ENCODE data around the gene CHKB.
"Not testable (repeated sequence)": the region's sequence is repeated elsewhere in the genome, so short reads cannot be mapped to it uniquely, and the experiment has no call there.

The CHKB gene

DNA sequence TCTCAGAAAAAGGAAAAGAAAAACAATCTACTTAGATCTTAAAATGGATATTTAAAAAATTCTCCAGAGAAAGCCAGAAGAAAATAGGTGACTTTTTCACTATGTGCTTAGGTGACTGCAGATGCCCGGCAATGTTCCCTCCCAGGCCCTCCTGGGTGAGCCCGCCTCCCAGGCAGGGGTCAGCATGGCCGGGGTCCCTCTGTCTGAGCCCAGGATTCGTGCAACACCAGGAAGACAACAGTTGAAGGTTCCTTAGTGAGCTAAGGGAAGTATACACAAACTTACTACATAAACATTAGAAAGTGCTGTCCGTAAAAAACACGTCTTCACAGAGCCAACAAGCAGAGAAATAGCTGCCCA, 29.5 kb upstream of the CHKB start:
- DNase-seq (ENCODE audit: low spot score): no peak

DNA sequence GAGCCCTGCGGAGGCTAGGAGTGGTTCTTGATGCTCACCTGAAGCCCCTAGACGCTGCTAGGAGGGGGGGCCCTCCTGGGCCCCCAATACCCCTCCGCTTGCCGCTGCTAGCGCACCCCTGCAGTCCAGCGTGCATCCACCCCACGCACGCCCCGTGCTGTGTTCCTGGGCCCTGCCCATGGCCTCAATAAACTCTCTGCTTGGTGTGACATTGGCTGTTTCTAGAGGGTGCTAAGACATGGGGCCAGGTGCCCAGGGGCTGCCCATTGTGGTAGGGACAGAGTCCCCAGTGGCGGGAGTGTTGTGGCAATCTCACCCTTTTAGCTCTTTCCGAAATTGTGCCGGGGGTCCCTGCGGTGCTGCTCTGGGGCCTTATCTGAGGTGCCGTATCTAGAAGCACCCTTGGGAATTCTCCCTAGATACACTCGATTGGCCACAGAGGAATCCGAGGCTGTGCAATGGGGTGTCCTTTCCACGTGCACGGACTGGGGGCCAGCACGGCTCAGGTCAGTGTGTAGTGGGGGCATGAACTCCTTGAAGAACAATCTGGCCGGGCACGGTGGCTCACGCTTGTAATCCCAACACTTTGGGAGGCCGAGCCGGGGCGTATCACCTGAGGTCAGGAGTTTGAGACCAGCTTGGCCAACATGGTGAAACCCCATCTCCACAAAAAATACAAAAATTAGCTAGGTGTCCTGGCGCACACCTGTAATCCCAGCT, 28.9 kb upstream of the CHKB start:
- DNase-seq (ENCODE audit: low spot score): no peak

DNA sequence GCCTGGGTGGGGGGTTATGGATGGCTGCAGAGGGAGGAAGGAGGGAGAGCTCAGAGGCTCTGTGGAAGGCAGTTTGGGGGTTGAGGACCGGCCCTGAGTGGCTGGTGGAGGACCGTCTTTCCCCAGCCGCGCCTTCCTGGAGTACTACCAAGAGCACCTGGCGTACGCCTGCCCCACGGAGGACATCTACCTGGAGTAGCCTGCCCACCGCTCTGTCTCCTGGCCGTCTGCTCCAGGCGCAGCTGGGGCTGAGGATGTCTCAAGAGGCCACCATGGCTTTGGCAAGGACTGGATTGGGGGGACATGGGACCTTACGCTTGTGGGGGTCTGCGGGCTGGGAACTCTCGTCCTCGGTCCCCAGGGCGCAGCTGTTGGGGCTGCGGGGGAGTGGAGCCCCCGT, 27.9 kb upstream of the CHKB start:
- DNase-seq (ENCODE audit: low spot score): no peak

DNA sequence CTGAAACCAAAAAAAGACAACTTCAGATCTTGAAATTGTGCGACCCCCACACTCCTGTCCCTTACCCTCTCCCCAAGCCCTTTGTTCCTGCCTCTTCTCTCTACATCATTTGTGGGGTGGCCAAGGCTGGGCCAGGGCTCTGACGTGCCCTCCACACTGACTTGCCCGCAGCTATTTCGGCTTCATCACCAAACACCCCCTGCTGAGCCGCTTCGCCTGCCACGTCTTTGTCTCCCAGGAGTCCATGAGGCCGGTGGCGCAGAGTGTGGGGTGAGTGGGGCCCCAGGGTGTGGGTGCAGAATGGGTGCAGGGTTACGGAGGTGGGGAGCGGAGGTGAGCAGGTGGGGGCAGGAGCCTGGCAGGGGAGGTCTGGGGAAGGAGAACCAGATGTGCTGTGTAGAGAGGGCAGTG, 27.4 kb upstream of the CHKB start:
- DNase-seq (ENCODE audit: low spot score): no peak

DNA sequence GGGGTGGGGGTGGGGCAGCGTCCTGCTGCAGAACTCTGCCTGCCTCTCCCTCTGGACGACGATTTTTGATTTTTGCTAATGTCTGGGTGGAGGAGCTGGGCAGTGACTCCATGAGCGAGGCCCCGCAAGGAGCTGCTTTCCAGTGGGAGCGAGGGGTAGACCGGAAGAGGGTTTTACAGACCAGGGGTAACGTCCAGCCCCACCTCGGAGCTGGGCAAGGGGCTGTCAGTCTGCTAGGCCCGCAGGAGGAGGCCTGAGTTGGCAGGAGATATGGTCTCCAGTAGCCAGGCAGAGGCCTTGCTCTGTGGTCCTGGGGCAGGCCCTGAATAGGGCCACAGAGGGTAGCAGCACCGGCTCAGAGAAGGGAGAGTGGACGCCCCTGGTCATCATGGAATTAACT, 26.9 kb upstream of the CHKB start:
- DNase-seq (ENCODE audit: low spot score): no peak

DNA sequence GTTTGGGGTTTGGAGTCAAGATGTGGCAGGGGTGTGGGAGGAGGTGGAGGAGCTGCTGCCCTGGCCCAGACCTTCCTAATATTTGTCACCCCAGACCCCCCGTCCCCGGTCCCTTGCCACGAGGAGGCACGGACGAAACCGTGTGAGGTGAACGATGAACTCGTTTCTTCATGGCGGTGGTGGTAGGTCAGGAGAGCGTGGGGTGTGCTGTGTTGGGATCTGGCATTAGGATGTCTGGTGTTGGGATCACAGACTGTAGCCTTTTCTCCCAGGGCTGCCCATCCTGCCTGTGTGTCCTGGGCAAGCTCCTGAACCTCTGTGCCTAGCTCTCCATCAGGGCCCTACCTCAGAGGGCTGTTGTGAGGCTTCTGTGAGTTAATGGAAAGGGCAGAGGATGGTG, 26.3 kb upstream of the CHKB start:
- no peak for DNase-seq (ENCODE audit: low spot score)

DNA sequence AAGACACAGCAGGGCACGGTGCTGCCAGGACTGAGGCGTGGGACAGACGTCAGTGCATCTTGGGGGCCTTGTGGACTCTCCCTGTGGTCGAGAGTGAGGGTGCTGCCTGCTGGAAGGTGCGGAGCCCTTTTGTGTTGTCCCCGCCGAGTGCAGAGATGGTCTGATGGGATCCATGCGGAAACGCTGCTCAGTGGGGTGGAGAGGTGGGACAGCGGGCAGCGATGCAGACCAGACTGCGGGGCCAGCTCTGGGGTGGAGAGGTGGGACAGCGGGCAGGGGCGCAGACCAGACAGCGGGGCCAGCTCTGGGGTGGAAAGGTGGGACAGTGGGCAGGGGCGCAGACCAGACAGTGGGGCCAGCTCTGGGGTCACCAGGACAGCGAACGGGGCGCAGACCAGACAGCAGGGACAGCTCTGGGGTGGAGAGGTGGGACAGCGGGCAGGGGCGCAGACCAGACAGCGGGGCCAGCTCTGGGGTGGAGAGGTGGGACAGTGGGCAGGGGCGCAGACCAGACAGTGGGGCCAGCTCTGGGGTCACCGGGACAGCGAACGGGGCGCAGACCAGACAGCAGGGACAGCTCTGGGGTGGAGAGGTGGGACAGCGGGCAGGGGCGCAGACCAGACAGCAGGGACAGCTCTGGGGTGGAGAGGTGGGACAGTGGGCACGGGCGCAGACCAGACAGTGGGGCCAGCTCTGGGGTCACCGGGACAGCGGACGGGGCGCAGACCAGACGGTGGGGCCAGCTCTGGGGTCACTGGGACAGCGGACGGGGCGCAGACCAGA, 25.6 kb upstream of the CHKB start:
- DNase-seq (ENCODE audit: low spot score): not testable (repeated sequence)

DNA sequence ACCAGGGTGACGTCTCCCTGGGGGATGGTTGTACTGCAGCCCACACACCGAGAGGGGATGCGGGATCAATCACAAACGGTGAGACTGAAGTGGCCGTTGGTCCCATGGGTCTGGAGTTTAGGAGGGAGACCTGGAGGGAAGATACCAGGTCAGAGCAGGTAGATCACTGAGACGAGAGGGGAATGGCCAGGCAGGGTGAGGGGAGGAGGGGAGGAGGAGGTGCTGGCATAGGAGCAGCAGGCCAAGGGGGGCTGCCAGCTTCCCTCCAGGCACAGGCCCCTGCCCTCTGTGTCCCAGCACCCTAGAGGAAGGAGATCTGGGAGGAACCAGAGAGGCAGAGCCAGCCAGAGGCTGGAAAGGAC, 25.0 kb upstream of the CHKB start:
- no peak for DNase-seq (ENCODE audit: low spot score)

DNA sequence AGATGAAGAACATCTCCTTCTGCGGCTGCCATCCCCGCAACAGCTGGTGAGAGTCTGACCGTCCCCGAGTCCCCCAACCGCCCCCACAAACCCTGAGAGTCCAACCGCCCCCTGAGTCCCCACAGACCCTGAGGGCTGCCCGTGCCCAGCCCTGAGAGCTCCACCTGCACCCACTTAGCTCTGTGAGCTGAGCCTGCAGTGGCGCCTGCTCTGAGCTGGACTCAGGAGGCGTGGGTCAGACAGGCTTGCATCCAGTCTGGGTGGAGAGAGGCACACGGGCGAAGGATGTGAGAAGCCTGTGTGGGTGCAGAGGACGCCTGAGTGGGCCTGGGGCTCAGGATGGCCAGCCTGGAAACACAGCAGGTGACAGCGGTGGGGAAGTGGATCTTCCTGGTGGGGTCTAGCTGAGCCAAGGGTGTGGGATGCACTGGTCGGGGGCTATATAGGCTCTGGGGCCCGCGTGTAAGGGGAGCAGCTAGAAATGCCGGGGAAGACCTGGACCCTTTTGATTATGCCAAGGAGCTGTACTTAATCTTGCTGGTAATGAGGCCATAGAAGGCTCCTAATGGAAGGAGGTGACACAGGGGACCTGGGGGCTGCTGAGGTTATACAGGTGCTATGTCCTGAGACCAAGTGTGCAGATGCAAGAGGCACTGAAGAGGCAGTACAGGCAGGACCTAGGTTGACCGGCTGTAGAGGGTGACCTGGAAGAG, 24.5 kb upstream of the CHKB start:
- DNase-seq (ENCODE audit: low spot score): no peak

DNA sequence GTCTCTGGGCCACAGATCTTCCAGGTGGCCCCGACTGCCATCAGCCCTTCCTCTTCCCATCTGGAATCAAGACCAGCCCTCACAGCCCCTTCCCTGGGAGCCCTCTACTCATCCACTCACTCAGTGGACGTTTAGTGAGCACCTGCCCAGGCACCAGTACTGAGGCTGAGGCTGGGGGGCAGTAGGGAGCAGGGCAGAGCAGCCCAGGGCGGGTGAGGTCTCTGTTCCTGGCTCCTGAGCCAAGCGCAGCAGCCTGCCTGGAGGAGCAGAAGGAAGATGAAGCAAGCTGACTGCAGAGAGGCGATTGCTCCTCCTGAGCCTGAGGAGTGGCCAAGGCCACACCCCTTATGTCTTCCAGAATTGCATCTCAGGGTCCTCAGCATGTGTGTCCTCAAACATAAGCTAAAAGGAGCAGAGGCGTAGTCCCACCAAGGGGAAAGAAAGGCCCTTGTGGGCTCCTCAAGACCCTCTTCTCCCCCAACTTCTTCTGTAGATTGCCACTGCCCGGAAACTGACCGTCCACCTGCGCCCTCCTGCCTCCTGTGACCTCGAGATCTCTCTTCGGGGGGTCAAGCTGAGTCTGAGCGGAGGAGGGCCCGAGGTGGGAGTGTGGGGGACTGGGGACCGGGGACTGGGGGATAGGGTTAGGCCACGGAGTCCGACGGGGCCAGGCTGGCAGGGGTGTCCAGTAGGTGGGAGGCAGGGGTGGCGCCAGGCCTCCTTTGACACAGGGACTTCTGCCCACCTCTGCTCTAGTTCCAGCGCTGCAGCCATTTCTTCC, 23.7 kb upstream of the CHKB start:
- DNase-seq (ENCODE audit: low spot score): peak; percentile 79

DNA sequence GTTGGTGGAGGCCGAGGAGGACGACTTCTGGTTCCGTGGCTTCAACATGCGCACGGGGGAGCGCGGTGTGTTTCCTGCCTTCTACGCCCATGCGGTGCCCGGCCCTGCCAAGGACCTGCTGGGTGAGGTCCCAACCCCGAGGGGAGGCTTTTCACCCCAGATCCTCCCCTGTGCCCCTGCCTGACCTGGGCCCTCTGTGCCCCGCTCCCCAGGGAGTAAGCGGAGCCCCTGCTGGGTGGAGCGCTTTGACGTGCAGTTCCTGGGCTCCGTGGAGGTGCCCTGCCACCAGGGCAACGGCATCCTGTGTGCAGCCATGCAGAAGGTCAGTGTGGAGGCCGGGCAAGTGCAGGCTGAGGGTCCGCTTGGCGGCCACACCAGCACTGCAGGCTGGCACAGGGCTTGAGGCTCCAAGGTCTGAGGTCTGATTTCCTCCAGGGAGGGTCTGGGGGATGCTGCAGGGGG, 23.0 kb upstream of the CHKB start:
- DNase-seq (ENCODE audit: low spot score): no peak

DNA sequence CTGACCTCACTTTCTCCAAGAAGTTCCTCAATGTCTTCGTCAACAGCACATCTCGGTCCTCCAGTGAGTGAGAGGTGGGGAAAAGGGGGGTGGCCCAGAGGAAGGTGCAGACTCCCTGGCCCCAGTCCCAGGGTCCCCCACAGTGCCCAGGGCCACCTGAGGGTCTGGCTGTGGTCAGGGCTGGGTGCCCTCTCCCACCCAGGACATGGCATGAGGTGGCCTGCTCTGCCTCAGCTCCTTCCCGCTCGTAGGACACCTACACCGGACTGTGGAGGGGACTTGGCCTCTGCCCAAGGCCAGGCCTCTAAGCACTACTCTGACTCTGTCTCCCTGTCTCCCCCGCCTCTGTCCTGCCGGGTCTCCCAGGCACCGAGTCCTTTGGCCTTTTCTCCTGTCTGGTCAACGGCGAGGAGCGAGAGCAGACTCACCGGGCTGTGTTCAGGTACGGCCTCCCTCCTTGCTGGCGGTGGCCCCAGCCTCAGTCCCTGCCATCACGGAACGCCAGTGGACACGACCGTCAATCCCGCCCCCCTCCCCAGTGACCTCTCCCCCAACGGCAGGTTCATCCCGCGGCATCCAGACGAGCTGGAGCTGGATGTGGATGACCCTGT, 22.5 kb upstream of the CHKB start:
- no peak for DNase-seq (ENCODE audit: low spot score)

DNA sequence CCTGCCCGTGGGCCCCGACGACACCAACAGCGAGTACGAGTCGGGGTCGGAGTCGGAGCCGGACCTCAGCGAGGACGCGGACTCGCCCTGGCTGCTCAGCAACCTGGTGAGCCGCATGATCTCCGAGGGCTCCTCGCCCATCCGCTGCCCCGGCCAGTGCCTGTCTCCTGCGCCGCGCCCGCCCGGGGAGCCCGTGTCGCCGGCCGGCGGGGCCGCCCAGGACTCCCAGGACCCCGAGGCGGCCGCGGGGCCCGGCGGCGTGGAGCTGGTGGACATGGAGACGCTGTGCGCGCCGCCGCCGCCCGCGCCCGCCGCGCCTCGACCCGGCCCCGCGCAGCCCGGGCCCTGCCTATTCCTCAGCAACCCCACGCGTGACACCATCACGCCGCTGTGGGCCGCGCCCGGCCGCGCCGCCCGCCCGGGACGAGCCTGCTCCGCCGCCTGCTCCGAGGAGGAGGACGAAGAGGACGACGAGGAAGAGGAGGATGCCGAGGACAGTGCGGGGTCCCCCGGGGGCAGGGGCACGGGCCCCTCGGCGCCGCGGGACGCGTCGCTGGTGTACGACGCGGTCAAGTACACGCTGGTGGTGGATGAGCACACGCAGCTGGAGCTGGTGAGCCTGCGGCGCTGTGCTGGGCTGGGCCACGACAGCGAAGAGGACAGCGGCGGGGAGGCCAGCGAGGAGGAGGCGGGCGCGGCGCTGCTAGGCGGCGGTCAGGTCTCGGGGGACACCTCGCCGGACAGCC, 21.8 kb upstream of the CHKB start:
- DNase-seq (ENCODE audit: low spot score): no peak

DNA sequence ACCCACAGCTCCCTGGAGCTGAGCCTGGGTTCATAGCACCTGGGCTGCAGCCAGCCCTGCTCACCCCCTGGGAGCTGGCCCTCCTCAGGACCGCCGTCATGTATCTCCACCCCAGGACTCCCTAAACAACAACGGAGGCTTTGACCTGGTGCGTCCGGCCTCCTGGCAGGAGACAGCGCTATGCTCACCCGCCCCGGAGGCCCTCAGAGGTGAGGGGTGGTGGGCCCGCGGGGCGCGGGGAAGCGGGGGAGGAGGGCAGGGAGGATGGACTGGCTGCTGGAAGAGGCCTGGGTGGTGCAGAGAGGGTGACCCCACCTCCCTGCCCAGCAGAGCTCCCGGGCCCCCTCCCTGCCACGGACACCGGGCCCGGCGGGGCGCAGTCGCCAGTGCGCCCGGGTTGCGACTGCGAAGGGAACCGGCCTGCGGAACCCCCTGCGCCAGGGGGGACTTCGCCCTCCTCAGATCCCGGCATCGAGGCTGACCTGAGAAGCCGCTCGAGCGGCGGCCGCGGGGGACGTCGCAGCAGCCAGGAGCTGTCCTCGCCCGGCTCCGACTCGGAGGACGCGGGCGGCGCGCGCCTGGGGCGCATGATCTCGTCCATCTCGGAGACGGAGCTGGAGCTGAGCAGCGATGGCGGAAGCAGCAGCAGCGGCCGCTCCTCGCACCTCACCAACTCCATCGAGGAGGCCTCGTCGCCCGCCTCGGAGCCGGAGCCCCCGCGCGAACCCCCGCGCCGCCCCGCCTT, 21.0 kb upstream of the CHKB start:
- DNase-seq (ENCODE audit: low spot score): no peak

DNA sequence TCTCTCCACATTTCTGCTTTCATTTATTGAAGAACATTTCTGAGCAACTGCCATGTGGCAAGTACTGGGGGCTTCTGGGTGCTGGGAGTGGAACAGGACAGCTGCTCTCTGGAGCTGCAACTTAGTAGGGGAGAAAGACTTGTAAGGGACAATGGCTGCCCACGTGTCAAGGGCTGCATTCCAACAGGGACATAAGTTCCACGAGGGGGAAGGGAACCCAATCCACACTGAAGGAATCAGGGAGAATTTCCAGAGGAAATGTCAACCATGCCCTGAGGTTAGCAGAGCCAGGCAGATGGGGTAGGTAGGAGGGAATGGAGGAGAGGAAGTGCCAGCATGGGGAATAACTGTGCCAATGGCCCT, 19.7 kb upstream of the CHKB start:
- no peak for DNase-seq (ENCODE audit: low spot score)

DNA sequence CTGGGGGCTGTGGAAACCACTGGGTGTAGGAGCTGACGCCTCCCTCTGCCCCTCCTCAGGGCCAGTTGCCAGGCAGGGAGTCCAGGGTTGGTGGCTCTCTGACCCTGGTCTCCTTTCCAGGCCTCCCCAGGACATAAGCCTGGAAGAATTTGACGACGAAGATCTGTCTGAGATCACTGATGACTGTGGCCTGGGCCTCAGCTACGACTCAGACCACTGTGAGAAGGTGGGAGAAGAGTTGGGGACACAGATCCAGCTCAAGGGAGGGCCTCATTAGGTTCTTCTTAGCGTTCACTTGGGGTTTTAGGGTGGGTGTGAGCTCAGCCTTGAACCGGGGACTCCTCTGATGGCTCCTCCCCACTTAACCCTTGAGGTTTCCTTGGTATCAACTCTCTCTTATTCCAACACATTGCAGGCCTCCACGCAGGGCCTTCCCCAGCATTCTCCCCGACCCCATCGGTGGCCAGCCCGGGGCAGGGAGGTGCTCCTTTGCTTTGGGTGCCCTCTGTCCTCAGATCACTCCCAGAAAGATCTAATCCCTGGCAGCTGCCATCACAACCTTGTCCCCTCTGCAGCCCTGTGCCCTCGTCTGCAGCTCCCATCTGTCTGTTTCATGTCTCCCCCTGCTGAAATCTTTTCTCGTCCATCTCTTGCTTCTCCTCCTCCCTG, 19.2 kb upstream of the CHKB start:
- DNase-seq (ENCODE audit: low spot score): no peak

DNA sequence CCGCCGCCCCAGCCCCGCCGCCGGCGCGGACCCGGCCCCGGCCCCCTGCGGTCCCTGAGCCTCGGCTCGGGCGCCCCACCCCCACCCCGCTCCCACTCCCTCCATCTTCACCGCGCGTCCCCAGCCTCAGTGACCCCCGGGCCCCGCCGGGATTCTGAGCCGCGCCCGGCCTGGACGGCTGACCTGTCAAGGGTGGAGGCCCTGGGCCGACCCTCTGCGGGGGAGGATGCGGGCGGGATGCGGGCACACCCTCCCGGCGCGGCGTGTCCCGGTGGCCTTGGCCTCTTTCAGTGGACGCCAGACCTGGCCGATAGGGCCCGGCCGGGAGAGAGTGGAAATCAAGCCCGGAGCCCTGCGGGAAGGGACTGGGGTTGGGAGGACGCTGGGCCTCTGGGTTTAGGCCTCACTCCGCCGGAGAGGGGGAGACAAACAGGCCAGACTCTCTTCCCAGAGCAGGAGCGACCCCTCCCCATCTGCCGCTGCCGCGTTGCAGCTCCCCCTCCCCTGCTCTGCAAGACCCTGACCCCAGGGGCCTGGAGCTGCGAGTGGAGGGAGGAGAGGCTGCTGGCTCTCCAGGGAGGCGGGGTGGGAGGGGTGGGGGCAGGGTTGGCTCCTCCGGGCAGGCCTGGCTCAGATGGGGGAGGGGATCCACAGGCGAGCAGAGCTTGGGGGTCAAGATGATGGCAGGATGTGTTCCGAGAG, 18.5 kb upstream of the CHKB start:
- DNase-seq (ENCODE audit: low spot score): no peak

DNA sequence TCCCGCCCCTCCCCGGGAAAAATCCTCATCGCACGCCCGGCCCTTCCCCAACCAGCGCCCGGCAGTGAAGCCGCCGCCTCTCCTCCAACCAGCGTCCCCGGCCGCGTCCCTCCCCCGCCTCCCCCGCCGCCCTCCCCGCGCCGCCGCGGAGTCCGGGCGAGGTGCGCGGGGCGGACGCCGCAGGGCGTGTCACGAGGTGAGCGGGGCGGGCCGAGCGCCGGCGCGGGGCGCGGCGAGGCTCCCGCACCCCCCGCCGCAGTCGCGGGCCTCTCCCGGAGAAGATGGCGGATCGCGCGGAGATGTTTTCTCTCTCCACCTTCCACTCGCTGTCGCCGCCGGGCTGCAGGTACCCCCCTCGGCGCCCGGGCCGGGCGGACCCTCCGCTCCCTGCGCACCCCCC, 17.9 kb upstream of the CHKB start, which contains the start of gene MAPK8IP2:
MAPK8IP2 (plus strand) TSS at position 256 of the 400 bp plus-strand sequence; CDS start at position 282, 26 bp downstream.
- peak; percentile 62 for DNase-seq (ENCODE audit: low spot score)

DNA sequence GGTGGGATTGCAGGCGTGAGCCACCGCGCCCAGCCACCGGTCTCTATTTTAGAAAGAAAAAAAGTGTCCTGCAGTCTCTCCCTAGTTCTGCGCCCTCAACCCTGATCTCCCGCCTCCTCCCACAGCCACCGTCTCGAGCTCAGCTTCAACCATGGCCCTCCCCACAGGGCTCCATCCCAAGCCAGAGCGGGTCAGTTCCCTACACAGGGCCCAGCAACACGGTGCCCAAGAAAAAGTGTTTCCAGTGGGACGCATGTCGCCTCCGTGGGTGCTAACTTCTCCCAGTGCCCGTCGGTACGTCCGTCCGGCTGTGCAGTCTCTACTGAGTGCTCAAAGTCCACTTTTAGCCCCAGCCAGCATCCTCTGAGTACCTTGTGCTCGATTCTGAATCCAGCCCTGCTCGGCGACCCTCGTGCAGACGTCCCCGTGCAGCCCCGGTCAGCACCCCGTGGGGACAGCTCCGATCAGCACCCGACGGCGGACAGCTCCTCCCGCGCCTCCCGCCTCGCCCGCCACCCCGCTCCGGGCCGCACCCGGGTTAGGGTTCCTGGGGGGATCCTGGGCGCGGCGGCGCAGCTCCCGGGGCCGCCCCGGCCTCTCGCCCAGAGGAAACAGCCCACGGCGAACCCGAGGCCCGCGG, 17.3 kb upstream of the CHKB start:
- DNase-seq (ENCODE audit: low spot score): no peak

Data from cerebellar cortex (tissue), 1 donor.